Liver (tissue), 2 donors: ENCODE results near the gene HLCS.

Source experiments
- RAD21 ChIP-seq, 2 donors: IDR thresholded peaks; 2 replicates each; pipeline ENCODE4 v1.6.1; 2016; ENCODE audit warnings: antibody characterized with exemption in 2 of 2, mild to moderate bottlenecking in 2 of 2
- TF ChIP-seq, protein P1 (sequence below): IDR thresholded peaks from 2 replicates; pipeline ENCODE4 v1.6.1; 2016; ENCODE audit warnings: antibody characterized with exemption
- donor health status: healthy.

- TF ChIP-seq, protein P1, sequence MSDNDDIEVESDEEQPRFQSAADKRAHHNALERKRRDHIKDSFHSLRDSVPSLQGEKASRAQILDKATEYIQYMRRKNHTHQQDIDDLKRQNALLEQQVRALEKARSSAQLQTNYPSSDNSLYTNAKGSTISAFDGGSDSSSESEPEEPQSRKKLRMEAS: no peak
- TF ChIP-seq RAD21 (IDR thresholded peaks at IDR 0.05): no peak
Measured at GRCh38 chr21:36922861-36923260, 43.6 kb downstream of the HLCS start.
